ENCODE results near the gene FAM186B. TPM values are rescaled to one million over a fixed set of nuclear protein-coding genes. Genes with fewer than 3 reads are reported as not detected.

The FAM186B gene
- total RNA-seq, 1 experiment from 2014 or later = 0.46 TPM

GRCh38 chr12:49560695-49561094 is 44.7 kb downstream of the FAM186B start:
- Histone ChIP-seq H2AK5ac (ENCODE audit: insufficient read length, low read length) (no peak overlapping the region), H3K4ac (ENCODE audit: low read depth, low read length) (no peak overlapping the region), H3K4me1 (ENCODE audit: insufficient read depth, low read length) (no peaks in the 10 kb centered on the region), H4K8ac (replicated peaks; ENCODE audit: insufficient read length, low read depth, low read length) (no peak overlapping the region), H2BK15ac (ENCODE audit: low read depth, low read length) (no peak overlapping the region), H2BK5ac (ENCODE audit: insufficient read length, low read length) (no peak overlapping the region), H3T11ph (ENCODE audit: low read length) (no peak overlapping the region), H3K27me3 (ENCODE audit: insufficient read depth, low read length) (no peaks in the 10 kb centered on the region), H2BK12ac (ENCODE audit: insufficient read length, low read depth, low read length) (no peak overlapping the region), H4K20me1 (ENCODE audit: control insufficient read depth, insufficient read depth, insufficient read length) (no peaks in the 10 kb centered on the region), H4K91ac (ENCODE audit: insufficient read length, low read depth, low read length) (no peak overlapping the region), H2BK120ac (ENCODE audit: low read depth, low read length, poor library complexity, severe bottlenecking) (no peak overlapping the region), H3K4me2 (ENCODE audit: insufficient read depth, insufficient read length, low read length) (no peak overlapping the region), H2AFZ (ENCODE audit: low read length) (no peak overlapping the region), H3K27ac (ENCODE audit: insufficient read length, low read depth, low read length) (no peak overlapping the region), H4K5ac (ENCODE audit: insufficient read length, low read depth, low read length) (no peak overlapping the region), H3K18ac (ENCODE audit: insufficient read length, low read depth, low read length) (no peak overlapping the region), H3K9me3 (ENCODE audit: control insufficient read depth, low read depth, low read length) (no peaks in the 10 kb centered on the region), H2BK20ac (ENCODE audit: low read depth, low read length, poor library complexity, severe bottlenecking) (no peak overlapping the region), H3K23me2 (ENCODE audit: insufficient read length, low read depth, low read length, poor library complexity, severe bottlenecking) (no peaks in the 10 kb centered on the region), H3K14ac (ENCODE audit: insufficient read depth, low read length) (no peak overlapping the region), H3K9ac (ENCODE audit: extremely low read depth, insufficient read length, low read length) (no peak overlapping the region), H3K79me1 (ENCODE audit: insufficient read depth, low read depth, low read length, poor library complexity, severe bottlenecking) (no peaks in the 10 kb centered on the region), H3K23ac (ENCODE audit: insufficient read length, low read depth, low read length) (no peak overlapping the region), H3K79me2 (ENCODE audit: insufficient read depth, low read length) (no peaks in the 10 kb centered on the region), H3K56ac (ENCODE audit: insufficient read length, low read depth, low read length) (no peak overlapping the region)
- WGBS (ENCODE audit: extremely low coverage, insufficient read length, low lambda C conversion rate) = no CpG with 5 or more reads among the region's 7 CpGs
- DNase-seq = no peak
- Mint-ChIP-seq H3K27ac (no peak overlapping the region), H3K27me3 (ENCODE audit: low read depth) (no peaks in the 10 kb centered on the region; the same call in 1 of the 2 replicates), H3K4me1 (no peaks in the 10 kb centered on the region), H3K9me3 (no peaks in the 10 kb centered on the region; a peak in 1 of 5 replicates), H3K36me3 (ENCODE audit: insufficient read depth in 1 of 3, low read depth in 3 of 3) (peaks cover 27 to 80% (median 74%) of the 10 kb centered on the region in 3 experiments; a peak in 6 of 7 replicates), H3K4me3 (no peak overlapping the region)
- TF ChIP-seq, protein P1, sequence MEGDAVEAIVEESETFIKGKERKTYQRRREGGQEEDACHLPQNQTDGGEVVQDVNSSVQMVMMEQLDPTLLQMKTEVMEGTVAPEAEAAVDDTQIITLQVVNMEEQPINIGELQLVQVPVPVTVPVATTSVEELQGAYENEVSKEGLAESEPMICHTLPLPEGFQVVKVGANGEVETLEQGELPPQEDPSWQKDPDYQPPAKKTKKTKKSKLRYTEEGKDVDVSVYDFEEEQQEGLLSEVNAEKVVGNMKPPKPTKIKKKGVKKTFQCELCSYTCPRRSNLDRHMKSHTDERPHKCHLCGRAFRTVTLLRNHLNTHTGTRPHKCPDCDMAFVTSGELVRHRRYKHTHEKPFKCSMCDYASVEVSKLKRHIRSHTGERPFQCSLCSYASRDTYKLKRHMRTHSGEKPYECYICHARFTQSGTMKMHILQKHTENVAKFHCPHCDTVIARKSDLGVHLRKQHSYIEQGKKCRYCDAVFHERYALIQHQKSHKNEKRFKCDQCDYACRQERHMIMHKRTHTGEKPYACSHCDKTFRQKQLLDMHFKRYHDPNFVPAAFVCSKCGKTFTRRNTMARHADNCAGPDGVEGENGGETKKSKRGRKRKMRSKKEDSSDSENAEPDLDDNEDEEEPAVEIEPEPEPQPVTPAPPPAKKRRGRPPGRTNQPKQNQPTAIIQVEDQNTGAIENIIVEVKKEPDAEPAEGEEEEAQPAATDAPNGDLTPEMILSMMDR (conservative IDR thresholded peaks at IDR 0.05) = no peak
